Natural killer cell (primary cell): ENCODE data around the gene MYPN. TPM values are rescaled to one million over a fixed set of nuclear protein-coding genes. Genes with fewer than 3 reads are reported as not detected.
"Not testable (repeated sequence)": the region's sequence is repeated elsewhere in the genome, so short reads cannot be mapped to it uniquely, and the experiment has no call there.

Experiments used
- ATAC-seq, 3 donors: fragments of 150-1000 bp in 2 of 3; fragments of 200-7000 bp in 1 of 3; cut with Tn5 transposase; 1 replicate in 1 of 3; 2 replicates in 2 of 3; pipeline ENCODE4 v1.10.0; 2021; ENCODE audit warnings: mild to moderate bottlenecking in 2 of 3, moderate library complexity in 2 of 3
- DNase-seq, 2 donors: peaks; one replicate each; pipeline versions ENCODE4 v3.0.0 to v3.0.0-alpha.2; 2013 to 2021; ENCODE audit warnings: mixed read lengths in 1 of 2
- H3K27ac ChIP-seq: one replicate; pipeline ENCODE4 v1.5.1; 2013; ENCODE audit warnings: mild to moderate bottlenecking, low read length
- H3K27me3 ChIP-seq: one replicate; pipeline ENCODE4 v1.6.1; 2013; ENCODE audit warnings: low read length; ENCODE audit not compliant: control insufficient read depth, insufficient read depth
- H3K36me3 ChIP-seq: one replicate; pipeline ENCODE4 v1.6.1; 2013; ENCODE audit warnings: low read length; ENCODE audit not compliant: control insufficient read depth, insufficient read depth
- H3K4me1 ChIP-seq: one replicate; pipeline ENCODE4 v1.6.1; 2013; ENCODE audit warnings: low read length; ENCODE audit not compliant: control insufficient read depth, insufficient read depth
- H3K4me3 ChIP-seq: one replicate; pipeline ENCODE4 v1.5.1; 2013; ENCODE audit warnings: low read length
- H3K9me3 ChIP-seq: one replicate; pipeline ENCODE4 v1.6.1; 2013; ENCODE audit warnings: low read length; ENCODE audit not compliant: control insufficient read depth, insufficient read depth
- H3K27ac Mint-ChIP-seq, 2 donors: one replicate each; pipeline ENCODE4 v1.8.0; 2022; ENCODE audit warnings: mild to moderate bottlenecking in 2 of 2, mixed read lengths in 2 of 2, moderate library complexity in 1 of 2
- H3K27me3 Mint-ChIP-seq, 2 donors: one replicate each; pipeline ENCODE4 v1.8.0; 2022; ENCODE audit warnings: low read depth in 2 of 2, mixed read lengths in 2 of 2
- H3K36me3 Mint-ChIP-seq: one replicate; pipeline ENCODE4 v1.8.0; 2022; ENCODE audit warnings: mixed read lengths
- H3K4me1 Mint-ChIP-seq, 2 donors: one replicate each; pipeline ENCODE4 v1.8.0; 2022; ENCODE audit warnings: mixed read lengths in 2 of 2
- H3K4me3 Mint-ChIP-seq: one replicate; pipeline ENCODE4 v1.8.0; 2022; ENCODE audit warnings: mild to moderate bottlenecking, moderate library complexity, mixed read lengths
- H3K9me3 Mint-ChIP-seq, 2 donors: one replicate each; pipeline ENCODE4 v1.8.0; 2022; ENCODE audit warnings: mixed read lengths in 2 of 2
- WGBS: methylation state at CpG from one replicate; pipeline ENCODE4 v1.1.7; 2013; ENCODE audit warnings: missing lambda C conversion rate; ENCODE audit not compliant: insufficient coverage; 5-methylcytosine and 5-hydroxymethylcytosine counted together
- intact Hi-C: fragments of 100-400 bp; cut with micrococcal nuclease; formaldehyde crosslinking; loops from one replicate; pipeline ENCODE4 v1.14.2; 2022
- total RNA-seq, 4 donors: library from RNA; stranded (reverse); fragments of 120-200 nt in 1 of 4; gene quantifications; one replicate each; pipeline versions ENCODE4 v1.2.3 to v1.2.4, GENCODE V29; 2013 to 2022
- TF ChIP-seq, protein P1 (sequence below): fragments of 200-600 bp; IDR thresholded peaks from one replicate; pipeline ENCODE4 v1.8.0; 2022; ENCODE audit warnings: antibody characterized with exemption

Gene MYPN
- total RNA-seq, 3 donors from 2014 or later (not counting 1 experiment from before 2014, with no cell fraction given), result not detected

DNA sequence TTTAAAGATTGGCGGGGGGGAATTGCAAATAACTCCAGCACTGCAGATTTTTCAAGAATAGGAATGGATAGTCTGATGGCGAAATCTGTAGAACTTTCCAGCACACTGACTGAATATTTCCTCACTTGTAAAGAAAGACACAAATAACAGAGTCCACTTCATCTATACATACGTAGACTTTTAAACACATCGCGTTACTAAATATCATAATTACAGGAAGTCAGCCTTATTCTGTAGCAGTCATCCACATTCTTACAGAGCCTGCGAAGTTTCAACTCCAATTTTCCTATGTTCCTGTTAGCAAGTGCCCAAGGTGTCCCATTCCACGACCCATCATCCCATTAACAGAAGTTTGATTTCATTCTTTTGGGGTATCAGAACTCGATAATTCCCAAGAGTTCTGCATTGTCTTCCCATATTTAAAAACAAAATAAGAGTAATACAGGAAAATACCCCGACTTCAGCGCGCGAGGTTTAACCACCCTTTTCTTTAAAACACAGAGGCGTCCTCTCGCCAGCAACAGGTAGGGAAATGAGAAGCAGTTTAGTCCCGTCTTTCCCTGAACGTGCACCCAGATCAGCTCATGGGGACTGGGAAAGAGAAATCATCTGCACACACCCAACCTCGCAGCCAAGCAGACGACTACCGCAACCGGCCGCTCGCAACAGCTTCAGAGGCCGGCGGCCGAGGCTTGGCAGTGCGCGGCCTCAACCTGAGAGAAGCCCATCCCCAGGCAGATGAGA lies 35.1 kb upstream of the MYPN start:
- Histone ChIP-seq H3K4me3 (peak overlapping the region; percentile 78), H3K9me3 (no peaks in the 10 kb centered on the region), H3K27ac (peak overlapping the region; percentile 95), H3K27me3 (no peaks in the 10 kb centered on the region), H3K36me3 (peaks cover 6% of the 10 kb centered on the region), H3K4me1 (peaks cover 5% of the 10 kb centered on the region)
- TF ChIP-seq, protein P1, sequence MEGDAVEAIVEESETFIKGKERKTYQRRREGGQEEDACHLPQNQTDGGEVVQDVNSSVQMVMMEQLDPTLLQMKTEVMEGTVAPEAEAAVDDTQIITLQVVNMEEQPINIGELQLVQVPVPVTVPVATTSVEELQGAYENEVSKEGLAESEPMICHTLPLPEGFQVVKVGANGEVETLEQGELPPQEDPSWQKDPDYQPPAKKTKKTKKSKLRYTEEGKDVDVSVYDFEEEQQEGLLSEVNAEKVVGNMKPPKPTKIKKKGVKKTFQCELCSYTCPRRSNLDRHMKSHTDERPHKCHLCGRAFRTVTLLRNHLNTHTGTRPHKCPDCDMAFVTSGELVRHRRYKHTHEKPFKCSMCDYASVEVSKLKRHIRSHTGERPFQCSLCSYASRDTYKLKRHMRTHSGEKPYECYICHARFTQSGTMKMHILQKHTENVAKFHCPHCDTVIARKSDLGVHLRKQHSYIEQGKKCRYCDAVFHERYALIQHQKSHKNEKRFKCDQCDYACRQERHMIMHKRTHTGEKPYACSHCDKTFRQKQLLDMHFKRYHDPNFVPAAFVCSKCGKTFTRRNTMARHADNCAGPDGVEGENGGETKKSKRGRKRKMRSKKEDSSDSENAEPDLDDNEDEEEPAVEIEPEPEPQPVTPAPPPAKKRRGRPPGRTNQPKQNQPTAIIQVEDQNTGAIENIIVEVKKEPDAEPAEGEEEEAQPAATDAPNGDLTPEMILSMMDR, result no peak
- Mint-ChIP-seq H3K4me1 (peaks cover 31 to 32% of the 10 kb centered on the region in 2 donors), H3K36me3 (no peaks in the 10 kb centered on the region), H3K27me3 (no peaks in the 10 kb centered on the region), H3K27ac (peak overlapping the region; percentile 92 to 94), H3K4me3 (peak overlapping the region; percentile 94), H3K9me3 (no peaks in the 10 kb centered on the region)
- ATAC-seq (no peak), DNase-seq (peak in 1 of 2 donors; percentile 28)
- WGBS, result under 1% methylated on average over 26 of the region's 27 CpGs
- intact Hi-C loops, result loop anchor here (1.0 to 10.0 kb wide), 3 partner anchors 190 to 309 kb away; partner anchors contain the start of genes HNRNPH3, PBLD and SIRT1

DNA sequence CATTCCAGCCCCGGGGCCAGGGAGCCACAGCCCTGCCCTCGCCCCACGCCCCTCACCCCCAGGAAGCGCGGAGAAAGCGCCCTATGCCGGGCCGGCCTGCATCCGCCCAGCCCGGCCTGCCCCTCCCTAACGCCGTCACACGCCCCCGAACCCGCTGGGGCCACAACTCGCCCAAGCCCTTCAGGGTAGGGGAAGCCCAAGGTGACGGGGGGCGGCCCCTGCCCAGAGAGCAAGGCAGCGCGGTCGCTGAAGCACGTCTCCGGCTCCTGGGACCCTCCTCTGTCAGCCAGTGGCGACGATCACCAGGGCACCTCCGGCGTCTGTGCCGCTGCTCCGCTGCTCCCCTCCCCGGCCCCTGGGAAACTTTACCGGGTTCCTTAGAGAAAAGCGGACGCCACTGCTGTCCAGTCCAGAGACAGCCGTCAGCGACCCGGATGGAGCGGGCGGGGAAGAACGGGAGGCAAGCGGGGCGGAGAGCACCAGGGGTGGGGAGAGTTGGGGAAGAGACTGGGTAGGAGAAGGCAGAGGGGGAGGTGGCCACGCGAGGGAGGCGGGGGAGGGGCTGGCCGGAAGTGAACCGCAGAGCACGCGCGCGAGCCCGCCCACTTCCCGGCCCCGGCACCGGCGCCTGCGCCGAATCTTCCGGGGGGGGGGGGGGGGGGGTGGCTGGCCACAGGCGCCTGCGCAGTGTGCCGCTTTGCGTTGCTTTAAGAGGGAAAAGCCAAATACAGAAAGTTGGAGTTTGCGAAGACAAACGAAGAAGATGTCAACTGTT lies 34.3 kb upstream of the MYPN start, which contains the start of gene HERC4:
TSS of gene HERC4 (minus strand) at position 509 of the 775 bp plus-strand sequence. CDS start 2,175 bp downstream, outside the sequence.
- H3K4me3 ChIP-seq, result peak within 1 kb of the TSS; percentile 78
- WGBS, result under 1% methylated on average over 64 of the region's 64 CpGs
- H3K27ac ChIP-seq, result peak within 1 kb of the TSS; percentile 95
- H3K4me3 Mint-ChIP-seq, result peak within 1 kb of the TSS; percentile 94
- ATAC-seq, result peak; percentile 87 to 97 (median 90)
- no peaks in the 10 kb centered on the region for H3K27me3 Mint-ChIP-seq
- H3K9me3 Mint-ChIP-seq, result no peaks in the 10 kb centered on the region
- peaks cover 31 to 32% of the 10 kb centered on the region in 2 donors for H3K4me1 Mint-ChIP-seq
- H3K36me3 Mint-ChIP-seq, result no peaks in the 10 kb centered on the region
- H3K27ac Mint-ChIP-seq, result peak within 1 kb of the TSS; percentile 92 to 94
- intact Hi-C loops, result loop anchor here (1.0 to 10.0 kb wide), 3 partner anchors 191 to 310 kb away; partner anchors contain the start of genes HNRNPH3, PBLD and SIRT1
- H3K36me3 ChIP-seq, result peaks cover 3% of the 10 kb centered on the region
- TF ChIP-seq, protein P1, result no peak
- no peaks in the 10 kb centered on the region for H3K27me3 ChIP-seq
- H3K4me1 ChIP-seq, result peaks cover 5% of the 10 kb centered on the region
- DNase-seq, result peak; percentile 83 to 96
- no peaks in the 10 kb centered on the region for H3K9me3 ChIP-seq

DNA sequence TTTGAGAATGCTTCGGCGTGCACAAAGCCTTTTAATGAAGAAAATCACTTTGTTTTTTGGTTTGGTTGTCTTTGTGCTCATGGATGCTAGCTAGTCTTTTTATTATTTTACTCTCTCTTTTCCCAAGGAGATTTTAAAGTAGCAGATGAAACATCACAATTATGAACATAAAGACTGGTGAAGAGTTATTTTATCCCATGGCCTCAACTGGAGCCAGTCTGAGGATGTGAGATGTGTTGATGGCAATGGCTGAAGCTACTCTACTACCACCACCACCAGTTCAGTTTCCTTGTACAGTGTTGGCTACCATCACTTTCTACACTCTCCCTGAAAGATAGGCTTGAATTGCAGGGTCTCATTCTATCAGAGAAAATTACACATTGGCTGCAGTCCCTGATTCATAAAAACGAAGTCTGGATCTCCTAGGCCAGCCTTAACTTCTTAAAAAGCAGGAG lies 33.7 kb upstream of the MYPN start:
- Histone ChIP-seq H3K36me3 (peaks cover 2% of the 10 kb centered on the region), H3K27me3 (no peaks in the 10 kb centered on the region), H3K9me3 (no peaks in the 10 kb centered on the region), H3K27ac (peak overlapping the region; percentile 95), H3K4me1 (peaks cover 5% of the 10 kb centered on the region), H3K4me3 (peak overlapping the region; percentile 78)
- no peak for DNase-seq
- Mint-ChIP-seq H3K4me1 (peaks cover 30 to 32% of the 10 kb centered on the region in 2 donors), H3K4me3 (peak overlapping the region; percentile 94), H3K27me3 (no peaks in the 10 kb centered on the region), H3K27ac (peak overlapping the region; percentile 92 to 94), H3K9me3 (no peaks in the 10 kb centered on the region), H3K36me3 (no peaks in the 10 kb centered on the region)
- TF ChIP-seq, protein P1, result no peak
- ATAC-seq, result no peak
- 31% methylated on average over 3 of the region's 3 CpGs for WGBS
- intact Hi-C loops, result loop anchor here (2.0 to 10.0 kb wide), 2 partner anchors 257 to 311 kb away; partner anchors contain the start of genes HNRNPH3 and PBLD

DNA sequence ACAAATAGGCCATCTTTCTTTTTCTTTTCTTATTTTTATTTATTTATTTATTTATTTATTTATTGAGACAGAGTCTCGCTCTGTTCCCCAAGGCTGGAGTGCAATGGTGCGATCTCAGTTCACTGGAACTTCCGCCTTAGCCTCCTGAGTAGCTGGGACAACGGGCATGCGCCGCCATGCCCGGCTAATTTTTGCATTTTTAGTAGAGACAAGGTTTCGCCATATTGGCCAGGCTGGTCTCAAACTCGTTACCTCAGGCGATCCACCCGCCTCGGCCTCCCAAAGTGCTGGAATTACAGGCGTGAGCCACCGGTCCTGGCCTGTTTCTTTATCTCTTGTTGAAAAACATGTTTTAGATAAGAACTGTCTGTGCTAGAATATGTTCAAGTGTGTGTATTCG lies 33.2 kb upstream of the MYPN start:
- not testable (repeated sequence) for H3K4me3 ChIP-seq, H3K27ac ChIP-seq, H3K27me3 Mint-ChIP-seq, H3K27me3 ChIP-seq, H3K9me3 Mint-ChIP-seq, H3K36me3 Mint-ChIP-seq, H3K9me3 ChIP-seq, ATAC-seq, H3K4me1 ChIP-seq, H3K36me3 ChIP-seq
- intact Hi-C loops, result loop anchor here (10.0 kb wide), 1 partner anchor 311 kb away; no protein-coding TSS in a partner anchor
- WGBS, result 93% methylated on average over 15 of the region's 15 CpGs
- peaks cover 25 to 26% of the 10 kb centered on the region in 2 donors for H3K4me1 Mint-ChIP-seq
- H3K27ac Mint-ChIP-seq, result peak overlapping the region in 1 of 2 donors; percentile 94
- DNase-seq, result peak in 1 of 2 donors; percentile 7
- H3K4me3 Mint-ChIP-seq, result peak overlapping the region; percentile 47
